ENCODE results near the gene OGA. TPM values are rescaled to one million over a fixed set of nuclear protein-coding genes. Genes with fewer than 3 reads are reported as not detected.

Gene OGA
- total and polyA plus RNA-seq, 9 of the 15 experiments (the other 6 are each of a cell fraction or from before 2014, with no cell fraction given) = 13.5 to 73.5 (median 59.5) TPM

DNA sequence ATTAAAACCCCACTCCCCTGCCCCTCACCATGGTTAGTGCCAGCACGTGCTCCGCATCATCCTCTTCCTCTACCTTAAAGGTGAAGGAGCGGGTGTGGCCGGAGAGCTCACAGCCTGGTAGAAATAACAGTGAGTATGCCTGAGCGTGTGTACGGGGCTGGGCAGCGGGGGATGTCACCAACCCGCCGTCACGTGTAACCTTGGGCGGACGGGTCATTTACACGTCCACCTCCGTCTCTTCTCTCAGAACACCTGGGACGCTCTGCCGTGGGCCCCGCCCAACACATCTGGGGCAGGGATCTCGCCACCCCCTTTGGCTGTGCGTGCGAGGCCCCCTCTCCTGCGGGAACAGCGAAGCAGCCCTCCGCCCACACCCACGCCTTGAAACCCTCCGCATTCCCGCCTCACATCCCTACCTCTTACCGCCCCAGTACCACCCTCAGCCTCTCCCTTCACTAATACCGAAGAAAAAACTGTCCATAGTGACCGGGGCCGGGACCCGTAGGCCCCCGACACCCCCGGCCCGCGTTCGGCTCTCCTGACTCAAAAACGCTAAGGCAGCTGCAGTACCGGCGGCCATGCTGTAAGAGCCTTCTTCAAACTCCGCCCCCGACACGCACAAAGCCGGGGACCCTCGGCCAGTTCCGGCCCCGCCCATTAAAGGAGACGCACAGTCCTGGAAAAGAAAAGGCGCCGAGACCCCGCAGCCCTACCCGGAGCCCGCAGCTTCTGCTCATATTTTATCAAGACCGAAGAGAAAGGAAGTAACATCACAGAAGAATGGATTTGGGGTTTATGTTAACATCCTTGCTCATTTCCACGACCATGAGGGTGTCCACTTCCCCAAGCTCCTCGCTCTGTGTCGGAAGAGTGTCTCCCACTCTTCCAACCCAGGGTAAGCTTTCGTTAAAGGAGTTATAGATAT lies 35.2 kb downstream of the OGA start, which contains the start of gene NPM3 (continued):
- TF ChIP-seq, protein P1, sequence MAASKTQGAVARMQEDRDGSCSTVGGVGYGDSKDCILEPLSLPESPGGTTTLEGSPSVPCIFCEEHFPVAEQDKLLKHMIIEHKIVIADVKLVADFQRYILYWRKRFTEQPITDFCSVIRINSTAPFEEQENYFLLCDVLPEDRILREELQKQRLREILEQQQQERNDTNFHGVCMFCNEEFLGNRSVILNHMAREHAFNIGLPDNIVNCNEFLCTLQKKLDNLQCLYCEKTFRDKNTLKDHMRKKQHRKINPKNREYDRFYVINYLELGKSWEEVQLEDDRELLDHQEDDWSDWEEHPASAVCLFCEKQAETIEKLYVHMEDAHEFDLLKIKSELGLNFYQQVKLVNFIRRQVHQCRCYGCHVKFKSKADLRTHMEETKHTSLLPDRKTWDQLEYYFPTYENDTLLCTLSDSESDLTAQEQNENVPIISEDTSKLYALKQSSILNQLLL (CRISPR knock-in tag; IDR thresholded peaks at IDR 0.05; ENCODE audit: borderline replicate concordance) = no peak
- TF ChIP-seq ZNF23 (CRISPR knock-in tag; IDR thresholded peaks at IDR 0.05) (no peak), KLF16 (IDR thresholded peaks at IDR 0.05) (no peak), HNRNPK (IDR thresholded peaks at IDR 0.05; ENCODE audit: low read depth, low read length, poor library complexity, severe bottlenecking) (no peak), NBN (IDR thresholded peaks at IDR 0.05; ENCODE audit: low read depth) (no peak), ZNF507 (tag; conservative IDR thresholded peaks at IDR 0.05) (no peak), BACH1 (tag; IDR thresholded peaks at IDR 0.05) (no peak), GABPA (tag; conservative IDR thresholded peaks at IDR 0.05; ENCODE audit: low read depth) (peak; percentile 78), MYBL2 (IDR thresholded peaks at IDR 0.05; ENCODE audit: low read depth) (no peak), MYBL2 (CRISPR knock-in tag; IDR thresholded peaks at IDR 0.05; ENCODE audit: borderline replicate concordance) (no peak), ARID1B (IDR thresholded peaks at IDR 0.05) (no peak), KDM1A (IDR thresholded peaks at IDR 0.05) (no peak), ETV1 (tag; conservative IDR thresholded peaks at IDR 0.05; ENCODE audit: low read depth) (peak; percentile 59), RBM15 (IDR thresholded peaks at IDR 0.05; ENCODE audit: insufficient read depth, low read length) (no peak), NFRKB (IDR thresholded peaks at IDR 0.05; ENCODE audit: low read depth) (no peak), SLC30A9 (CRISPR knock-in tag; IDR thresholded peaks at IDR 0.05) (no peak), SRSF9 (IDR thresholded peaks at IDR 0.05; ENCODE audit: borderline replicate concordance, low read depth, low read length) (no peak), ZFP30 (CRISPR knock-in tag; IDR thresholded peaks at IDR 0.05; ENCODE audit: borderline replicate concordance) (no peak), PHB (CRISPR knock-in tag; IDR thresholded peaks at IDR 0.05) (no peak), ZNF217 (CRISPR knock-in tag; IDR thresholded peaks at IDR 0.05) (no peak)
- TF ChIP-seq, protein P2, sequence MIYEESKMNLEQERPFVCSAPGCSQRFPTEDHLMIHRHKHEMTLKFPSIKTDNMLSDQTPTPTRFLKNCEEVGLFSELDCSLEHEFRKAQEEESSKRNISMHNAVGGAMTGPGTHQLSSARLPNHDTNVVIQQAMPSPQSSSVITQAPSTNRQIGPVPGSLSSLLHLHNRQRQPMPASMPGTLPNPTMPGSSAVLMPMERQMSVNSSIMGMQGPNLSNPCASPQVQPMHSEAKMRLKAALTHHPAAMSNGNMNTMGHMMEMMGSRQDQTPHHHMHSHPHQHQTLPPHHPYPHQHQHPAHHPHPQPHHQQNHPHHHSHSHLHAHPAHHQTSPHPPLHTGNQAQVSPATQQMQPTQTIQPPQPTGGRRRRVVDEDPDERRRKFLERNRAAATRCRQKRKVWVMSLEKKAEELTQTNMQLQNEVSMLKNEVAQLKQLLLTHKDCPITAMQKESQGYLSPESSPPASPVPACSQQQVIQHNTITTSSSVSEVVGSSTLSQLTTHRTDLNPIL (CRISPR knock-in tag; IDR thresholded peaks at IDR 0.05) = no peak
- TF ChIP-seq, protein P3, sequence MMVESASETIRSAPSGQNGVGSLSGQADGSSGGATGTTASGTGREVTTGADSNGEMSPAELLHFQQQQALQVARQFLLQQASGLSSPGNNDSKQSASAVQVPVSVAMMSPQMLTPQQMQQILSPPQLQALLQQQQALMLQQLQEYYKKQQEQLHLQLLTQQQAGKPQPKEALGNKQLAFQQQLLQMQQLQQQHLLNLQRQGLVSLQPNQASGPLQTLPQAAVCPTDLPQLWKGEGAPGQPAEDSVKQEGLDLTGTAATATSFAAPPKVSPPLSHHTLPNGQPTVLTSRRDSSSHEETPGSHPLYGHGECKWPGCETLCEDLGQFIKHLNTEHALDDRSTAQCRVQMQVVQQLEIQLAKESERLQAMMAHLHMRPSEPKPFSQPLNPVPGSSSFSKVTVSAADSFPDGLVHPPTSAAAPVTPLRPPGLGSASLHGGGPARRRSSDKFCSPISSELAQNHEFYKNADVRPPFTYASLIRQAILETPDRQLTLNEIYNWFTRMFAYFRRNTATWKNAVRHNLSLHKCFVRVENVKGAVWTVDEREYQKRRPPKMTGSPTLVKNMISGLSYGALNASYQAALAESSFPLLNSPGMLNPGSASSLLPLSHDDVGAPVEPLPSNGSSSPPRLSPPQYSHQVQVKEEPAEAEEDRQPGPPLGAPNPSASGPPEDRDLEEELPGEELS (CRISPR knock-in tag; IDR thresholded peaks at IDR 0.05; ENCODE audit: borderline replicate concordance) = no peak
- TF ChIP-seq, protein P4, sequence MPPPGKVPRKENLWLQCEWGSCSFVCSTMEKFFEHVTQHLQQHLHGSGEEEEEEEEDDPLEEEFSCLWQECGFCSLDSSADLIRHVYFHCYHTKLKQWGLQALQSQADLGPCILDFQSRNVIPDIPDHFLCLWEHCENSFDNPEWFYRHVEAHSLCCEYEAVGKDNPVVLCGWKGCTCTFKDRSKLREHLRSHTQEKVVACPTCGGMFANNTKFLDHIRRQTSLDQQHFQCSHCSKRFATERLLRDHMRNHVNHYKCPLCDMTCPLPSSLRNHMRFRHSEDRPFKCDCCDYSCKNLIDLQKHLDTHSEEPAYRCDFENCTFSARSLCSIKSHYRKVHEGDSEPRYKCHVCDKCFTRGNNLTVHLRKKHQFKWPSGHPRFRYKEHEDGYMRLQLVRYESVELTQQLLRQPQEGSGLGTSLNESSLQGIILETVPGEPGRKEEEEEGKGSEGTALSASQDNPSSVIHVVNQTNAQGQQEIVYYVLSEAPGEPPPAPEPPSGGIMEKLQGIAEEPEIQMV (tag; conservative IDR thresholded peaks at IDR 0.05; ENCODE audit: low read depth) = no peak

All from K562 (cell line).